Karpas-422 (cell line): ENCODE measurements around the gene BBIP1. TPM values are rescaled to one million over a fixed set of nuclear protein-coding genes. Genes with fewer than 3 reads are reported as not detected.

Source experiments
- DNase-seq: peaks from one replicate; pipeline ENCODE4 v3.0.0-alpha.2; 2015
- H2AFZ ChIP-seq: fragments of 200-600 bp; sonication (generic); 2 replicates; pipeline ENCODE4 v1.6.1; 2014; ENCODE audit warnings: antibody characterized with exemption, low read length, mixed read lengths
- H3K27ac ChIP-seq: fragments of 200-600 bp; sonication (generic); 2 replicates; pipeline ENCODE4 v1.5.1; 2014; ENCODE audit warnings: mild to moderate bottlenecking, low read length, moderate library complexity
- H3K27me3 ChIP-seq: fragments of 200-600 bp; sonication (generic); 2 replicates; pipeline ENCODE4 v1.6.1; 2014; ENCODE audit warnings: low read length, mixed read lengths
- H3K36me3 ChIP-seq: fragments of 200-600 bp; sonication (generic); 2 replicates; pipeline ENCODE4 v1.6.1; 2014; ENCODE audit warnings: low read length, mixed read lengths; ENCODE audit not compliant: insufficient read depth
- H3K4me1 ChIP-seq: fragments of 200-600 bp; sonication (generic); 2 replicates; pipeline ENCODE4 v1.6.1; 2014; ENCODE audit warnings: mild to moderate bottlenecking, low read length, mixed read lengths
- H3K4me2 ChIP-seq: fragments of 200-600 bp; sonication (generic); 2 replicates; pipeline ENCODE4 v1.6.1; 2014; ENCODE audit warnings: low read length, low read depth, mild to moderate bottlenecking; ENCODE audit not compliant: poor library complexity, severe bottlenecking
- H3K4me3 ChIP-seq: fragments of 200-600 bp; sonication (generic); 2 replicates; pipeline ENCODE4 v1.5.1; 2014; ENCODE audit warnings: mild to moderate bottlenecking, antibody characterized with exemption, low read length, mixed read lengths
- H3K79me2 ChIP-seq: fragments of 200-600 bp; sonication (generic); 2 replicates; pipeline ENCODE4 v1.6.1; 2014; ENCODE audit warnings: mild to moderate bottlenecking, low read length, mixed read lengths
- H3K9ac ChIP-seq: fragments of 200-600 bp; sonication (generic); 2 replicates; pipeline ENCODE4 v1.6.0; 2014; ENCODE audit warnings: low read length
- H3K9me2 ChIP-seq: fragments of 200-600 bp; sonication (generic), shearing (Covaris generic); replicated peaks from 2 replicates; pipeline ENCODE4 v1.6.0; 2014; ENCODE audit warnings: mild to moderate bottlenecking, low read length, moderate library complexity; ENCODE audit not compliant: insufficient read depth
- H3K9me3 ChIP-seq: fragments of 300-700, 200-600 bp; sonication (generic); 2 replicates; pipeline ENCODE4 v1.6.1; 2014; ENCODE audit warnings: low read length, mixed read lengths
- H4K20me1 ChIP-seq: fragments of 200-600 bp; sonication (generic); 2 replicates; pipeline ENCODE4 v1.6.1; 2014; ENCODE audit warnings: mild to moderate bottlenecking, antibody characterized with exemption, low read length, low read depth; ENCODE audit not compliant: insufficient read depth
- total RNA-seq: library from RNA; depleted of rRNA; stranded (reverse); fragments of >200 nt; shearing (Covaris generic); gene quantifications from 2 replicates; pipeline ENCODE4 v1.2.3, GENCODE V29; 2014; ENCODE audit warnings: low replicate concordance

Gene BBIP1
- total RNA-seq, 1 experiment from 2014 or later = 53.8 TPM

GRCh38 chr10:110960333-110960712 lies 41.3 kb upstream of the BBIP1 start:
- Histone ChIP-seq H3K4me3 (no peak overlapping the region), H3K36me3 (no peaks in the 10 kb centered on the region; the same call in 1 of the 2 replicates), H3K79me2 (peaks cover 41% of the 10 kb centered on the region), H3K9me3 (no peaks in the 10 kb centered on the region), H3K9ac (no peak overlapping the region), H4K20me1 (peaks cover 61% of the 10 kb centered on the region), H3K27me3 (no peaks in the 10 kb centered on the region), H3K27ac (no peak overlapping the region), H3K4me2 (no peak overlapping the region), H3K9me2 (no peaks in the 10 kb centered on the region), H2AFZ (no peak overlapping the region), H3K4me1 (peaks cover 18% of the 10 kb centered on the region)
- DNase-seq = no peak

- Histone ChIP-seq H3K36me3 (no peaks in the 10 kb centered on the region; the same call in 1 of the 2 replicates), H3K9me3 (no peaks in the 10 kb centered on the region), H3K4me2 (no peak overlapping the region), H3K79me2 (peaks cover 41% of the 10 kb centered on the region), H4K20me1 (peaks cover 67% of the 10 kb centered on the region), H3K27ac (no peak overlapping the region), H3K4me3 (no peak overlapping the region), H3K4me1 (peaks cover 18% of the 10 kb centered on the region), H3K9me2 (no peaks in the 10 kb centered on the region), H3K9ac (no peak overlapping the region), H2AFZ (no peak overlapping the region), H3K27me3 (no peaks in the 10 kb centered on the region)
- no peak for DNase-seq
These were observed 40.7 kb upstream of the BBIP1 start for GRCh38 chr10:110959379-110960332.

DNA sequence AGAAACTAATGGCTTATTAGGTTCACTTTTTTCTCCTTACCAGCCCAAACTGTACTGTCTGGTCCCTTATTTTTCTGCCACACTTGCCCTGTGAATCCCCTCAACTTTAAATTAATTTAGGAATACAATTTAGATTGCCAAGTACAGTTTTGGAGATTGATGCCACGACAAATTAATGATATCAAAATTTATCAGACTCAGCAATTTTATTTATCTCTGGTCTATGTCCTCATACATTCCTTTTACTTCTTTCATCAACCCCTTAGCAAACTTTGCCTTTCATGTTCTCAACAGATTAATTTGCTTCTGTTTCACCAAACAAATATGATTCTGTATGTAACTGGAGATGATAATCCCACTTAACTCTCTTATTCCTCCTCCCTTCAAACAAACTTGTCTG lies 38.6 kb upstream of the BBIP1 start:
- H4K20me1 ChIP-seq = peaks cover 70% of the 10 kb centered on the region
- H3K9me3 ChIP-seq = no peaks in the 10 kb centered on the region
- H3K79me2 ChIP-seq = peaks cover 33% of the 10 kb centered on the region
- no peaks in the 10 kb centered on the region for H3K9me2 ChIP-seq
- H2AFZ ChIP-seq = no peak overlapping the region
- H3K27me3 ChIP-seq = no peaks in the 10 kb centered on the region
- DNase-seq = no peak
- no peak overlapping the region for H3K9ac ChIP-seq
- H3K27ac ChIP-seq = no peak overlapping the region
- H3K4me1 ChIP-seq = peaks cover 18% of the 10 kb centered on the region
- H3K36me3 ChIP-seq = no peaks in the 10 kb centered on the region; the same call in 1 of the 2 replicates
- H3K4me2 ChIP-seq = no peak overlapping the region
- no peak overlapping the region for H3K4me3 ChIP-seq

- H3K36me3 ChIP-seq = no peaks in the 10 kb centered on the region
- H4K20me1 ChIP-seq = peaks cover 64% of the 10 kb centered on the region
- H3K4me3 ChIP-seq = no peak overlapping the region
- no peaks in the 10 kb centered on the region for H3K9me2 ChIP-seq
- H3K4me2 ChIP-seq = no peak overlapping the region
- H3K79me2 ChIP-seq = no peaks in the 10 kb centered on the region; the same call in 1 of the 2 replicates
- H3K9ac ChIP-seq = no peak overlapping the region
- H3K27ac ChIP-seq = no peak overlapping the region
- H2AFZ ChIP-seq = no peak overlapping the region
- H3K27me3 ChIP-seq = no peaks in the 10 kb centered on the region
- no peak for DNase-seq
- H3K9me3 ChIP-seq = no peaks in the 10 kb centered on the region
- H3K4me1 ChIP-seq = no peaks in the 10 kb centered on the region
These were observed 32.4 kb upstream of the BBIP1 start for GRCh38 chr10:110951381-110951780.

DNA sequence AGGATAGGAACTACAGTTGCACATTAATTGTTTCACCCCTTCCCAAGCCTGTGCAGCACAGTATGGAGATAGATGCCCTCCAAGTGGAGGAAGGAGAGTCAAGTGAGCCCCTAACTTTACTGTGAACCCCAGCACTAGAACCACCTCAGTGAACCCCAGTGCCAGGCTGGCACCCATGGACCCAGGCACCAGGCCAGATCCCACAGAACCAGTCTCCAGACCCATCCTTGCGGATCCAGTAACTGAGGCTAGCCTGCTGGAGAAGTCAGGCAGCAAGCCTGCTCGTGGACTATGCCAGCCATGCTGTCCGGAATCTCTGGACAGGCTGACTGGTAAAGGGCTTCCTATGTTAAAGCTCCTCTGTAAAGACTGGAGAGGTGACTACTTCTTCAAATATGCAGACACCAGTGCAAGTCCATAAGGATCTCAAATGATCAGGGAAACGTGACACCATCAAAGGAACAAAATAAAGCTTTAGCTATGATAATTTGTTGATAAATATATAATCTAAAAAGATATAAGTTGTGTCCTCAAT lies 28.1 kb upstream of the BBIP1 start:
- Histone ChIP-seq H3K79me2 (peaks cover 22% of the 10 kb centered on the region), H3K4me3 (no peak overlapping the region), H4K20me1 (peaks cover 79% of the 10 kb centered on the region)

DNA sequence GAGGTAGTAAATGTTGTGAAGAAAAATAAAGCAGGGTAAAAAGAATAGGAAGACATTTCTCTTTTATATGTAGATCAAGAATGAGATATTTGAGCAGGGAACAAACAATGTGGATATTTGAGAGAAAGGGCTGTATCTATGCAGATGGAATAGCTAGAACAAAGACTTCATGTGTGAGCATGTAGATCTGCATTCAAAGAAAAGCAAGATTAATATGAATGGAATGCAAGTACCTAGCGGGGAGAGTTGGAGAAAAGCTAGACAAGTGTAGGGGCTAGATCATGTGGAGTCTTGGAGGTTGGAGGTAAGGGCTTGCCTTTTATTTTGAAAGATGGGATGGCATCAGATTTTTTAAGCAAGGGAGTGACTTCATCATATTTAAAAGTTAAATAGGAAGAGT lies 27.5 kb upstream of the BBIP1 start:
- no peak overlapping the region for H3K9ac ChIP-seq
- no peak overlapping the region for H3K4me2 ChIP-seq
- peaks cover 13% of the 10 kb centered on the region for H3K4me1 ChIP-seq
- peaks cover 78% of the 10 kb centered on the region for H4K20me1 ChIP-seq
- no peak overlapping the region for H3K27ac ChIP-seq
- no peaks in the 10 kb centered on the region; the same call in 1 of the 2 replicates for H3K36me3 ChIP-seq
- peaks cover 22% of the 10 kb centered on the region for H3K79me2 ChIP-seq
- DNase-seq = no peak
- H2AFZ ChIP-seq = no peak overlapping the region
- H3K9me2 ChIP-seq = no peaks in the 10 kb centered on the region
- no peaks in the 10 kb centered on the region for H3K9me3 ChIP-seq
- no peak overlapping the region for H3K4me3 ChIP-seq
- no peaks in the 10 kb centered on the region for H3K27me3 ChIP-seq

More for the DNA sequence above, 28.1 kb upstream of the BBIP1 start:
- no peaks in the 10 kb centered on the region for H3K9me2 ChIP-seq
- H3K9ac ChIP-seq = no peak overlapping the region
- DNase-seq = no peak
- H3K36me3 ChIP-seq = no peaks in the 10 kb centered on the region; the same call in 1 of the 2 replicates
- H3K27me3 ChIP-seq = no peaks in the 10 kb centered on the region
- no peaks in the 10 kb centered on the region for H3K9me3 ChIP-seq
- H3K4me2 ChIP-seq = no peak overlapping the region
- H2AFZ ChIP-seq = no peak overlapping the region
- no peak overlapping the region for H3K27ac ChIP-seq
- peaks cover 13% of the 10 kb centered on the region for H3K4me1 ChIP-seq

DNA sequence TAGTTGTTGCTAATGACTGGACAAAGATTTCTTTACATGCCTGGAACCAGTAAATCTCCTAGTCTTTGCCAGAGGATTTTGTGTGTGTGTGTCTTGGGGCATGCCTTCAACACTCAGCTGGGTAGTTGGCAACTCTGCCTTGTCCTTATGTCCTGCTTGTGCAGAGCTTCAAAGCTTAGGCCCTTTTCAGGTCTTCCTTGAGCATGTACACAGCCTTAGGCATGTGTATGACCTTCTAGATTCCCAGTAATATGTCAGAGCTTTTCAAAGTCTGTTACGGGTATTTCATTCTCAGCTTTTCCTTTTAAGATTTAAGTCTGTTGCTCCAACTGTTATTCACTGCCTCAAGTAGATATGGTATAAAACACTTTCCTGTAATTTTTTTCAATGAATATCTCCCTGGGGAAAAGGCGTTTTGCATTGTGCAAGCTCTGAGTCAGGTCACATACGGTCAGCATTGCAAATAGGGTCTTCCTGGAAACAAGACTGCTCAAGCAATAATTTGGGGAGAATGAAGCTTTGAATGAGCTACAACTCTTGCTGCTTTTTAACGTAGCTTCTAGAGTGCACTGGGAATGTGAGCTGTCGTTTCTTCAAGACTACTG lies 25.9 kb upstream of the BBIP1 start:
- peak; percentile 64 for DNase-seq
- H2AFZ ChIP-seq = no peak overlapping the region
- no peaks in the 10 kb centered on the region for H3K9me3 ChIP-seq
- H3K4me1 ChIP-seq = peaks cover 13% of the 10 kb centered on the region
- no peak overlapping the region for H3K4me3 ChIP-seq
- peaks cover 25% of the 10 kb centered on the region for H3K79me2 ChIP-seq
- no peak overlapping the region for H3K27ac ChIP-seq
- peaks cover 82% of the 10 kb centered on the region for H4K20me1 ChIP-seq
- no peaks in the 10 kb centered on the region; the same call in 1 of the 2 replicates for H3K36me3 ChIP-seq
- no peaks in the 10 kb centered on the region for H3K27me3 ChIP-seq
- no peaks in the 10 kb centered on the region for H3K9me2 ChIP-seq
- H3K4me2 ChIP-seq = peak overlapping the region; percentile 13
- H3K9ac ChIP-seq = no peak overlapping the region

DNA sequence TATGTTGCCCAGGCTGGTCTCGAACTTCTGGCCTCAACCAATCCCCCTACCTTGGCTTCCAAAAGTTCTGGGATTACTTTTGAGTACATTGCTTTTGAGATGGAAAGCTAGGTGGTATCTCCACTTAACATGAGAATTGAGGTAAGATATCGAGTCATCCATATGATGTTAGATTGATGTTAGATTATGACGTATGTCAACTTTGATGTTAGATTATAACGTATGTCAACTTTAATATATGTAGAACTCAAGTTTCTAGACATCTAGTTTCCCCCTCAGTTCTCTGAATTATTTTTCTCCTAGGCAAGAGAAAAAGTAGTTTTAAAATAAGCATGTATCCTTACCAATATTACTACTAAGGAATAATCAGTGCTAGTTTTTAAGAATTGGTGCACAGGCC lies 20.4 kb upstream of the BBIP1 start:
- peaks cover 4% of the 10 kb centered on the region; the same call in 1 of the 2 replicates for H3K9me3 ChIP-seq
- no peak overlapping the region for H2AFZ ChIP-seq
- DNase-seq = no peak
- H3K27me3 ChIP-seq = no peaks in the 10 kb centered on the region
- no peak overlapping the region for H3K4me3 ChIP-seq
- peaks cover 4% of the 10 kb centered on the region for H3K4me1 ChIP-seq
- peaks cover 40% of the 10 kb centered on the region for H3K79me2 ChIP-seq
- H3K9me2 ChIP-seq = 0 out of 2 replicates have a peak, but pooled peaks cover 3% of the 10 kb centered on the region
- H3K27ac ChIP-seq = no peak overlapping the region
- H4K20me1 ChIP-seq = peaks cover 76% of the 10 kb centered on the region
- peaks cover 3% of the 10 kb centered on the region; the same call in 1 of the 2 replicates for H3K36me3 ChIP-seq
- no peak overlapping the region for H3K4me2 ChIP-seq
- no peak overlapping the region for H3K9ac ChIP-seq
